Gastroesophageal sphincter (tissue), 3 donors: ENCODE data around the gene FRMPD4.
"Not testable (repeated sequence)": the region's sequence is repeated elsewhere in the genome, so short reads cannot be mapped to it uniquely, and the experiment has no call there.

ENCODE experiments used
- CTCF ChIP-seq, 4 experiments: fragments of 200-600 bp in 2 of 4; fragments of 450-650 bp in 2 of 4; sonication (generic) in 1 of 4; IDR thresholded peaks; one replicate each; pipeline ENCODE4 v1.5.1; 2017 to 2019; ENCODE audit warnings: antibody characterized with exemption in 4 of 4, mild to moderate bottlenecking in 2 of 4, moderate library complexity in 2 of 4
- EP300 ChIP-seq: sonication (generic); formaldehyde crosslinking; IDR thresholded peaks from one replicate; pipeline ENCODE4 v1.6.1; 2017; ENCODE audit warnings: antibody characterized with exemption, mild to moderate bottlenecking
- POLR2A ChIP-seq, 2 donors: fragments of 450-650 bp; IDR thresholded peaks; one replicate each; pipeline ENCODE4 v1.6.1; 2017; ENCODE audit warnings: antibody characterized with exemption in 2 of 2, mild to moderate bottlenecking in 2 of 2, moderate library complexity in 1 of 2

- TF ChIP-seq CTCF (IDR thresholded peaks at IDR 0.05); EP300; POLR2A (IDR thresholded peaks at IDR 0.05): not testable (repeated sequence)
Measured at GRCh38 chrX:12542251-12542650, 404.0 kb downstream of the FRMPD4 start.
